ENCODE data around the gene B9D1.

The B9D1 gene

GRCh38 chr17:19365833-19366636 lies 3.5 kb upstream of the B9D1 start:
- DNase-seq (ENCODE audit: extremely low read depth, low read depth): no peak
- no peak for TF ChIP-seq CTCF (IDR thresholded peaks at IDR 0.05; ENCODE audit: low read depth, low read length)

- TF ChIP-seq CTCF (IDR thresholded peaks at IDR 0.05; ENCODE audit: low read depth, low read length): no peak
Measured at GRCh38 chr17:19365499-19365817, 2.9 kb upstream of the B9D1 start.

GRCh38 chr17:19364699-19365498 lies 2.4 kb upstream of the B9D1 start:
- no peak for DNase-seq (ENCODE audit: extremely low read depth, low read depth)
- TF ChIP-seq CTCF (IDR thresholded peaks at IDR 0.05; ENCODE audit: low read depth, low read length): no peak

More at GRCh38 chr17:19365499-19365817, 2.9 kb upstream of the B9D1 start:
- no peak for DNase-seq (ENCODE audit: extremely low read depth, low read depth)

GRCh38 chr17:19363460-19364035 lies 1.0 kb upstream of the B9D1 start:
- no peak for DNase-seq (ENCODE audit: extremely low read depth, low read depth)
- no peak for TF ChIP-seq CTCF (IDR thresholded peaks at IDR 0.05; ENCODE audit: low read depth, low read length)

GRCh38 chr17:19363114-19363438 lies 553 bp upstream of the B9D1 start:
- no peak for DNase-seq (ENCODE audit: extremely low read depth, low read depth)
- no peak for TF ChIP-seq CTCF (IDR thresholded peaks at IDR 0.05; ENCODE audit: low read depth, low read length)

- no peak for TF ChIP-seq CTCF (IDR thresholded peaks at IDR 0.05; ENCODE audit: low read depth, low read length)
- DNase-seq (ENCODE audit: extremely low read depth, low read depth): no peak
Measured at GRCh38 chr17:19361944-19362276, 613 bp downstream of the B9D1 start.

GRCh38 chr17:19361326-19361725 lies 1.2 kb downstream of the B9D1 start:
- TF ChIP-seq CTCF (IDR thresholded peaks at IDR 0.05; ENCODE audit: low read depth, low read length): no peak
- no peak for DNase-seq (ENCODE audit: extremely low read depth, low read depth)

Measured in AG09319 (cell line).